K562 (cell line): ENCODE data around the gene ACTN4. TPM values are rescaled to one million over a fixed set of nuclear protein-coding genes. Genes with fewer than 3 reads are reported as not detected.

Experiments
- ARID2 ChIP-seq: fragments of 450-650 bp; IDR thresholded peaks from 2 replicates; pipeline ENCODE4 v1.6.1; 2017; ENCODE audit warnings: antibody characterized with exemption, mild to moderate bottlenecking
- CBFA2T3 ChIP-seq: fragments of 450-650 bp; IDR thresholded peaks from 2 replicates; pipeline ENCODE4 v1.6.1; 2017
- CHD1 ChIP-seq: fragments of 200-600 bp; sonication (generic); IDR thresholded peaks from one replicate; pipeline ENCODE4 v1.6.1; 2012; ENCODE audit warnings: mild to moderate bottlenecking, moderate library complexity, low read length, inconsistent platforms
- CHD2 ChIP-seq: IDR thresholded peaks from 2 replicates; pipeline ENCODE4 v1.6.1; 2011; ENCODE audit warnings: low read depth, low read length
- DACH1 ChIP-seq: fragments of 450-650 bp; IDR thresholded peaks from 2 replicates; pipeline ENCODE4 v1.6.1; 2018; ENCODE audit not compliant: partially characterized antibody
- DDX20 ChIP-seq: fragments of 450-650 bp; IDR thresholded peaks from 2 replicates; pipeline ENCODE4 v1.6.1; 2016; ENCODE audit warnings: missing genetic modification characterization, low read depth, mild to moderate bottlenecking, missing compliant biosample characterization, moderate library complexity
- FOXA1 ChIP-seq: fragments of 450-650 bp; IDR thresholded peaks from 2 replicates; pipeline ENCODE4 v1.6.1; 2016; ENCODE audit warnings: mild to moderate bottlenecking, borderline replicate concordance
- FOXK1 ChIP-seq: sonication (generic); formaldehyde crosslinking; IDR thresholded peaks from 2 replicates; pipeline ENCODE4 v1.8.0; 2022; ENCODE audit warnings: missing genetic modification reagents, mild to moderate bottlenecking, borderline replicate concordance
- GATAD2A ChIP-seq: fragments of 450-650 bp; IDR thresholded peaks from 2 replicates; pipeline ENCODE4 v1.6.1; 2017
- HDAC2 ChIP-seq: fragments of 450-650 bp; IDR thresholded peaks from 2 replicates; pipeline ENCODE4 v1.6.1; 2016; ENCODE audit warnings: mild to moderate bottlenecking
- HIVEP1 ChIP-seq: fragments of 250-450 bp; sonication (Bioruptor Pico); IDR thresholded peaks from 2 replicates; pipeline ENCODE4 v1.4.0; 2020; ENCODE audit warnings: mild to moderate bottlenecking
- MAFK ChIP-seq: IDR thresholded peaks from 2 replicates; pipeline ENCODE4 v1.6.1; 2011; ENCODE audit warnings: low read length, improper control_type of control experiment
- MYBL2 ChIP-seq, 2 experiments: fragments of 450-650 bp in 1 of 2; sonication (generic) in 1 of 2; formaldehyde crosslinking in 1 of 2; IDR thresholded peaks; 2 replicates each; pipeline versions ENCODE4 v1.6.1 to v1.8.1; 2017 to 2022; ENCODE audit warnings: borderline replicate concordance in 1 of 2, inconsistent platforms in 1 of 2, low read depth in 1 of 2, mild to moderate bottlenecking in 1 of 2, missing genetic modification reagents in 1 of 2, moderate library complexity in 1 of 2
- NCOR1 ChIP-seq: fragments of 450-650 bp; IDR thresholded peaks from 2 replicates; pipeline ENCODE4 v1.6.1; 2016; ENCODE audit warnings: mild to moderate bottlenecking, moderate library complexity
- TAF7 ChIP-seq: fragments of 450-650 bp; IDR thresholded peaks from 2 replicates; pipeline ENCODE4 v1.6.1; 2016; ENCODE audit warnings: missing genetic modification characterization, missing compliant biosample characterization
- TBL1XR1 ChIP-seq, 2 experiments: IDR thresholded peaks; 2 replicates each; pipeline ENCODE4 v1.6.1; 2012; ENCODE audit warnings: improper control_type of control experiment in 2 of 2, low read length in 2 of 2, mild to moderate bottlenecking in 1 of 2
- TBP ChIP-seq: optimal IDR thresholded peaks from 2 replicates; pipeline ENCODE3; 2011; ENCODE audit warnings: low read depth, low read length, improper control_type of control experiment
- TEAD4 ChIP-seq, 2 experiments: sonication (generic) in 1 of 2; formaldehyde crosslinking in 1 of 2; IDR thresholded peaks; 2 replicates each; pipeline versions ENCODE4 v1.6.1 to v1.8.0; 2012 to 2022; ENCODE audit warnings: borderline replicate concordance in 1 of 2, inconsistent platforms in 1 of 2, low read length in 1 of 2, mild to moderate bottlenecking in 1 of 2, missing genetic modification reagents in 1 of 2
- TRIM24 ChIP-seq, 2 experiments: fragments of 450-650 bp; IDR thresholded peaks; 2 replicates each; pipeline ENCODE4 v1.6.1; 2016
- TRIM25 ChIP-seq: fragments of 450-650 bp; IDR thresholded peaks from 2 replicates; pipeline ENCODE4 v1.7.0; 2016; ENCODE audit warnings: borderline replicate concordance
- ZC3H4 ChIP-seq: sonication (generic); formaldehyde crosslinking; IDR thresholded peaks from 2 replicates; pipeline ENCODE4 v1.9.0; 2021; ENCODE audit warnings: missing genetic modification reagents, borderline replicate concordance
- ZFP1 ChIP-seq: fragments of 450-650 bp; formaldehyde crosslinking; IDR thresholded peaks from 2 replicates; pipeline ENCODE4 v1.4.0; 2020; ENCODE audit warnings: mild to moderate bottlenecking, mixed read lengths
- ZMIZ1 ChIP-seq, 2 experiments: fragments of 150-350 bp in 1 of 2; IDR thresholded peaks; 2 replicates each; pipeline ENCODE4 v1.6.1; 2012 to 2016; ENCODE audit warnings: low read depth in 2 of 2, low read length in 2 of 2, mild to moderate bottlenecking in 1 of 2, moderate library complexity in 1 of 2
- ZNF212 ChIP-seq: fragments of 450-650 bp; formaldehyde crosslinking; IDR thresholded peaks from 2 replicates; pipeline ENCODE4 v1.4.0; 2020; ENCODE audit warnings: mild to moderate bottlenecking
- ZNF224 ChIP-seq: sonication (generic); formaldehyde crosslinking; IDR thresholded peaks from 2 replicates; pipeline ENCODE4 v1.8.0; 2022; ENCODE audit warnings: mild to moderate bottlenecking, missing genetic modification reagents
- ZNF778 ChIP-seq: fragments of 450-650 bp; formaldehyde crosslinking; IDR thresholded peaks from 2 replicates; pipeline ENCODE4 v1.4.0; 2020; ENCODE audit warnings: mild to moderate bottlenecking, moderate library complexity
- ZNF780A ChIP-seq: fragments of 250-450 bp; sonication (Bioruptor Pico); IDR thresholded peaks from 2 replicates; pipeline ENCODE4 v1.5.0; 2021; ENCODE audit warnings: mild to moderate bottlenecking
- polyA plus RNA-seq, 8 experiments: library from polyadenylated mRNA; depleted of rRNA in 4 of 8; stranded (reverse) in 5 of 8; unstranded in 3 of 8; fragments of >200 nt; fragmentation: Nextera tagmentation in 2 of 8; fragmentation: Illumina TruSeq in 1 of 8; extraction: Ambion mirVana in 2 of 8; extraction: Trizol in 1 of 8; gene quantifications; 2 replicates each; pipeline versions ENCODE4 v1.2.1 to v1.2.3, GENCODE V29; 2011 to 2014; ENCODE audit warnings: inconsistent platforms in 1 of 8, missing spikeins in 1 of 8
- total RNA-seq, 7 experiments: library from RNA; depleted of rRNA in 6 of 7; stranded (reverse); fragments of >200 nt in 6 of 7; fragmentation: Illumina TruSeq in 2 of 7; extraction: Trizol in 2 of 7; gene quantifications; 2 replicates each; pipeline versions ENCODE4 v1.2.1 to v1.2.3, GENCODE V29; 2011 to 2021; ENCODE audit warnings: low replicate concordance in 1 of 7

Gene ACTN4
- total and polyA plus RNA-seq, 9 of the 15 experiments (the other 6 are each of a cell fraction or from before 2014, with no cell fraction given), result 3.1 to 385 (median 125) TPM

- no peak for TF ChIP-seq CHD2
- TF ChIP-seq FOXK1 (CRISPR knock-in tag), result no peak
- TF ChIP-seq HIVEP1 (CRISPR knock-in tag), result no peak
- no peak for TF ChIP-seq ZNF212
- TF ChIP-seq GATAD2A, result no peak
- TF ChIP-seq ZNF778 (CRISPR knock-in tag), result no peak
- no peak for TF ChIP-seq ARID2
- no peak for TF ChIP-seq ZNF780A (CRISPR knock-in tag)
- TF ChIP-seq TRIM25, result no peak
- no peak for TF ChIP-seq HDAC2
- TF ChIP-seq ZC3H4 (CRISPR knock-in tag), result no peak
- TF ChIP-seq TEAD4 (IDR thresholded peaks at IDR 0.05; ENCODE audit: low read length), result no peak
- TF ChIP-seq TEAD4 (CRISPR knock-in tag; IDR thresholded peaks at IDR 0.05; ENCODE audit: borderline replicate concordance), result no peak
- TF ChIP-seq TAF7 (tag), result no peak
- TF ChIP-seq CBFA2T3, result peak; percentile 71
- peak; percentile 39 for TF ChIP-seq DACH1
- no peak for TF ChIP-seq ZNF224 (CRISPR knock-in tag)
- TF ChIP-seq NCOR1, result no peak
- TF ChIP-seq MAFK, result no peak
- no peak for TF ChIP-seq TRIM24 (IDR thresholded peaks at IDR 0.05)
- no peak for TF ChIP-seq TBP
- no peak for TF ChIP-seq ZMIZ1 (IDR thresholded peaks at IDR 0.05; ENCODE audit: low read depth in 2 of 2, low read length in 2 of 2)
- no peak for TF ChIP-seq CHD1
- no peak for TF ChIP-seq ZFP1 (CRISPR knock-in tag)
- no peak for TF ChIP-seq TBL1XR1 (IDR thresholded peaks at IDR 0.05; ENCODE audit: low read length in 2 of 2)
- TF ChIP-seq DDX20 (tag), result no peak
- no peak for TF ChIP-seq MYBL2 (IDR thresholded peaks at IDR 0.05; ENCODE audit: low read depth)
- no peak for TF ChIP-seq MYBL2 (CRISPR knock-in tag; IDR thresholded peaks at IDR 0.05; ENCODE audit: borderline replicate concordance)
- no peak for TF ChIP-seq FOXA1
These were observed 17.2 kb downstream of the ACTN4 start (continued) for GRCh38 chr19:38664503-38665211.
